Measurements from ENCODE around the gene COL6A1. TPM values are rescaled to one million over a fixed set of nuclear protein-coding genes. Genes with fewer than 3 reads are reported as not detected.

COL6A1 gene
- total and polyA plus RNA-seq, 10 donors, result 76.5 to 190 (median 129) TPM

DNA sequence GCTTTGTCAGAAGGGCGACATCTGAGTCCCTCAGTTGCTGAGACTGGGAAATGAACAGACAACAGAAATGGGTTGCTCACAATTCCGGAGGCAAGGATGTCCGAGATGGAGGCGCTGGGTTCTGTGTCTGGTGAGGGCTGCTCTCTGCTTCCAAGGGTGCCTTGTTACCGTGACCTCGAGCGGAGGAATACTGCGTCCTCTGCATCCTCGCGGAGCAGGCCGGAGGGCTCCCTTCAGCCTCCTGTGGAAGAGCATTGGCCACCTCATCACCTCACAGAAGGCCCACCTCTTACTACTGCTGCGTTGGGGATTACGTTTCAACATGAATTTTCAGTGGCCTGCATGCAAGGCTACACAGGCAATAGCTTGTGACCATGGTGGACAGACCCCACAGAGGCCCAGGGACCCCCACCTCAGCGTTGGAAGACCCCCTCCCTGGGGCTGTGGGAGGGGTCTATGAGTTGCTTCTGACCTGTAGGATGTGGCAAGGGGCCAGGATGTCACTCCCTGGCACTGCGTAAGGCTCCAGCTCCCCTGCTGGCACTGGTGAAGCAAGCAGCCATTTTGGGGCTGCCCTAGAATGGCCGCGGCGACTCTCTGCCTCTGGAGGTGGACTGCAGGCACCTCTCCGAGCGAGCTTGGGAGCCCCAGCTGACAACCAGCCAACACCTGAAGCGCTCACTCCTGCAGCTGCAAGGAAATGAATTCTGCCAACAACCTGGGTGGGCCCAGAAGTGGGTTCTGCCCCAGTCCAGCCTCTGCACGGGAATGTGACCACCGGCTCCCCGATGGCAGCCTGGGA lies 36.3 kb upstream of the COL6A1 start:
- TF ChIP-seq, protein P1, sequence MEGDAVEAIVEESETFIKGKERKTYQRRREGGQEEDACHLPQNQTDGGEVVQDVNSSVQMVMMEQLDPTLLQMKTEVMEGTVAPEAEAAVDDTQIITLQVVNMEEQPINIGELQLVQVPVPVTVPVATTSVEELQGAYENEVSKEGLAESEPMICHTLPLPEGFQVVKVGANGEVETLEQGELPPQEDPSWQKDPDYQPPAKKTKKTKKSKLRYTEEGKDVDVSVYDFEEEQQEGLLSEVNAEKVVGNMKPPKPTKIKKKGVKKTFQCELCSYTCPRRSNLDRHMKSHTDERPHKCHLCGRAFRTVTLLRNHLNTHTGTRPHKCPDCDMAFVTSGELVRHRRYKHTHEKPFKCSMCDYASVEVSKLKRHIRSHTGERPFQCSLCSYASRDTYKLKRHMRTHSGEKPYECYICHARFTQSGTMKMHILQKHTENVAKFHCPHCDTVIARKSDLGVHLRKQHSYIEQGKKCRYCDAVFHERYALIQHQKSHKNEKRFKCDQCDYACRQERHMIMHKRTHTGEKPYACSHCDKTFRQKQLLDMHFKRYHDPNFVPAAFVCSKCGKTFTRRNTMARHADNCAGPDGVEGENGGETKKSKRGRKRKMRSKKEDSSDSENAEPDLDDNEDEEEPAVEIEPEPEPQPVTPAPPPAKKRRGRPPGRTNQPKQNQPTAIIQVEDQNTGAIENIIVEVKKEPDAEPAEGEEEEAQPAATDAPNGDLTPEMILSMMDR (IDR thresholded peaks at IDR 0.05 in 8 of 11, conservative IDR thresholded peaks at IDR 0.05 in 3 of 11), result no peak
- no peak for TF ChIP-seq POLR2A (IDR thresholded peaks at IDR 0.05)
- no peak for TF ChIP-seq POLR2AphosphoS5 (IDR thresholded peaks at IDR 0.05)
- no peak for DNase-seq
- peaks cover 0 to 13% (median 0%) of the 10 kb centered on the region in 6 donors for H3K36me3 ChIP-seq
- H3K27me3 ChIP-seq (replicated peaks in 1 of 7), result peaks cover 0 to 7% (median 3%) of the 10 kb centered on the region in 7 donors
- intact Hi-C loops (cut with DNase I; ENCODE audit: low total_unique reads), result no loop called here
- no peaks in the 10 kb centered on the region for H3K9me3 ChIP-seq
- H3K4me1 ChIP-seq, result no peaks in the 10 kb centered on the region
- no peak overlapping the region for H3K27ac ChIP-seq
- no peak overlapping the region for H3K4me3 ChIP-seq
- 85 to 91% (median 90%) methylated on average over 20 to 24 of the region's 24 CpGs for WGBS, 5 donors

DNA sequence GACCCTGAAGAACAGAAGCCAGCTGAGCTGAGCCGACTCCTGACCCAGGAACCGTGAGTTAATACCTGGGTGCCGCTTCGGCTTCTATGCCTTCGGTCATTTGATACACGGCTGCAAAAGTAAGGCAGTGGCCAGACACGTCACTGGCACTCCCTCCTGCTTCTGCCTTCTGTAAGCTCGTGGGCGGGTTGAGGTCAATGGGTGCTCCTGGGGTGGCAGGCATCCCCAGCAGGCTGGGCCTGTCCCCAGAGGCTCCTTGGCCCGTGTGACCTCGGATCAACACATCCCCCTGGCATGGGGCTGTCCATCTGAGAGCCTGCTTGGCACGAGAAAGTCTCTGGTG lies 35.7 kb upstream of the COL6A1 start:
- peaks cover 0 to 12% (median 0%) of the 10 kb centered on the region in 6 donors for H3K36me3 ChIP-seq
- peaks cover 0 to 12% (median 4%) of the 10 kb centered on the region in 7 donors for H3K27me3 ChIP-seq (replicated peaks in 1 of 7)
- WGBS, 5 donors, result 70 to 90% (median 86%) methylated on average over 10 to 12 of the region's 12 CpGs
- H3K27ac ChIP-seq, result no peak overlapping the region
- intact Hi-C loops (cut with DNase I; ENCODE audit: low total_unique reads), result no loop called here
- H3K4me1 ChIP-seq, result no peaks in the 10 kb centered on the region
- H3K9me3 ChIP-seq, result no peaks in the 10 kb centered on the region
- no peak for DNase-seq
- TF ChIP-seq, protein P1 (IDR thresholded peaks at IDR 0.05 in 8 of 11, conservative IDR thresholded peaks at IDR 0.05 in 3 of 11), result no peak
- no peak for TF ChIP-seq POLR2AphosphoS5 (IDR thresholded peaks at IDR 0.05)
- no peak for TF ChIP-seq POLR2A (IDR thresholded peaks at IDR 0.05)
- H3K4me3 ChIP-seq, result no peak overlapping the region

DNA sequence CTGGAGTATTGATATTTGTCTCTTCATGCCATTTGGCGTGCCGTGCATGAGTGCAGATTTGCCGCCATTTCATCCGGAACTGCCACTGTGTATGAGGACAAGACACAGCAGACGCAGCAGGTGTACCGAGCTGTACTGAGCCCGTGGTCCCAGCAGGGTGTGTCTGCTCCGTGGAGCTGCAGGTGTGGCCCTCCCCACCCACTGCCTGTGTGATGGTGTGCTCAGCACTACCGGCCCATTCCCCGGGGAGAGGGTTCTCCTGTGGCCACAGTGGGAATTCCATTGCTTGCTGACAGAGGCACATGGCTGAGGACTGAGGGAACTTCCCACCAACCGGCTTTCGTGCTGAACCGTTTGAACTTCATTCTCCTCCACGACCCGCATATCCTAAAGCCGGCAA lies 34.3 kb upstream of the COL6A1 start:
- peaks cover 0 to 3% (median 0%) of the 10 kb centered on the region in 6 donors for H3K4me1 ChIP-seq
- TF ChIP-seq, protein P1 (IDR thresholded peaks at IDR 0.05 in 8 of 11, conservative IDR thresholded peaks at IDR 0.05 in 3 of 11), result no peak
- peaks cover 0 to under 1% (median 0%) of the 10 kb centered on the region in 6 donors for H3K36me3 ChIP-seq
- no peaks in the 10 kb centered on the region for H3K9me3 ChIP-seq
- no peak for DNase-seq
- intact Hi-C loops (cut with DNase I; ENCODE audit: low total_unique reads), result no loop called here
- no peak overlapping the region for H3K4me3 ChIP-seq
- H3K27ac ChIP-seq, result no peak overlapping the region
- peaks cover 0 to 26% (median 4%) of the 10 kb centered on the region in 7 donors for H3K27me3 ChIP-seq (replicated peaks in 1 of 7)
- WGBS, 5 donors, result 91 to 95% (median 93%) methylated on average over 12 to 16 of the region's 16 CpGs

GRCh38 chr21:45947716-45948255 lies 33.8 kb upstream of the COL6A1 start:
- peaks cover 0 to 26% (median 4%) of the 10 kb centered on the region in 7 donors for H3K27me3 ChIP-seq (replicated peaks in 1 of 7)
- H3K27ac ChIP-seq, result no peak overlapping the region
- H3K4me1 ChIP-seq, result peaks cover 0 to 3% (median 0%) of the 10 kb centered on the region in 6 donors
- no peak overlapping the region for H3K4me3 ChIP-seq
- DNase-seq, result no peak
- TF ChIP-seq, protein P1 (IDR thresholded peaks at IDR 0.05 in 8 of 11, conservative IDR thresholded peaks at IDR 0.05 in 3 of 11), result no peak
- TF ChIP-seq POLR2A (IDR thresholded peaks at IDR 0.05), result no peak
- TF ChIP-seq POLR2AphosphoS5 (IDR thresholded peaks at IDR 0.05), result no peak
- WGBS, 5 donors, result 91 to 95% (median 93%) methylated on average over 16 of the region's 16 CpGs
- intact Hi-C loops (cut with DNase I; ENCODE audit: low total_unique reads), result no loop called here
- no peaks in the 10 kb centered on the region for H3K9me3 ChIP-seq
- no peaks in the 10 kb centered on the region for H3K36me3 ChIP-seq

All from spleen (tissue), 11 donors.